ENCODE measurements around the gene DCDC1. TPM values are rescaled to one million over a fixed set of nuclear protein-coding genes. Genes with fewer than 3 reads are reported as not detected.

Gene DCDC1
- polyA plus RNA-seq, 3 donors = 0.03 TPM; not detected in 2

GRCh38 chr11:31355131-31355530 is 14.4 kb downstream of the DCDC1 start:
- Histone ChIP-seq H3K9ac (ENCODE audit: insufficient read depth, low read length, poor library complexity, severe bottlenecking) (no peak overlapping the region), H3K4me1 (ENCODE audit: control insufficient read depth in 1 of 2, insufficient read depth in 2 of 2, low read length in 2 of 2) (no peaks in the 10 kb centered on the region), H3K36me3 (replicated peaks in 1 of 2; ENCODE audit: control insufficient read depth in 1 of 2, insufficient read depth in 2 of 2, low read length in 2 of 2) (no peaks in the 10 kb centered on the region), H3K9me3 (replicated peaks in 1 of 2; ENCODE audit: control insufficient read depth in 1 of 2, insufficient read depth in 1 of 2, low read length in 2 of 2) (no peaks in the 10 kb centered on the region), H3K27ac (ENCODE audit: low read depth in 1 of 2, low read length in 2 of 2) (no peak overlapping the region), H3K27me3 (ENCODE audit: control insufficient read depth in 2 of 2, insufficient read depth in 2 of 2, low read length in 2 of 2) (peaks cover 0 to 3% of the 10 kb centered on the region in 2 donors), H3K79me2 (ENCODE audit: insufficient read depth, low read length) (no peaks in the 10 kb centered on the region), H2AFZ (ENCODE audit: insufficient read depth, low read depth, low read length, poor library complexity, severe bottlenecking) (no peak overlapping the region), H4K20me1 (ENCODE audit: insufficient read depth, low read length) (no peaks in the 10 kb centered on the region), H3K4me2 (replicated peaks; ENCODE audit: extremely low read depth, low read length, poor library complexity, severe bottlenecking) (no peak overlapping the region), H3K4me3 (replicated peaks in 1 of 3; ENCODE audit: low read depth in 2 of 3, low read length in 3 of 3) (no peak overlapping the region)
- Mint-ChIP-seq H3K4me3 (no peak overlapping the region), H3K36me3 (no peaks in the 10 kb centered on the region), H3K27ac (no peak overlapping the region), H3K9me3 (no peaks in the 10 kb centered on the region), H3K27me3 (ENCODE audit: low read depth in 3 of 3) (peaks cover 0 to 2% (median 1%) of the 10 kb centered on the region in 3 donors), H3K4me1 (peaks cover 3% of the 10 kb centered on the region)
- DNase-seq = no peak
- intact Hi-C loops (cut with micrococcal nuclease) = no loop called here
- TF ChIP-seq CTCF (IDR thresholded peaks at IDR 0.05) = no peak
- 50% methylated on average over 1 of the region's 2 CpGs for WGBS (ENCODE audit: insufficient coverage)

GRCh38 chr11:31351168-31351567 is 18.4 kb downstream of the DCDC1 start:
- Mint-ChIP-seq H3K27ac (no peak overlapping the region), H3K4me3 (no peak overlapping the region), H3K4me1 (peaks cover 3% of the 10 kb centered on the region), H3K9me3 (no peaks in the 10 kb centered on the region), H3K27me3 (ENCODE audit: low read depth in 3 of 3) (peaks cover 0 to 2% (median 2%) of the 10 kb centered on the region in 3 donors), H3K36me3 (no peaks in the 10 kb centered on the region)
- no peak overlapping the region for H3K4me2 ChIP-seq (replicated peaks; ENCODE audit: extremely low read depth, low read length, poor library complexity, severe bottlenecking)
- H3K27me3 ChIP-seq (ENCODE audit: control insufficient read depth in 2 of 2, insufficient read depth in 2 of 2, low read length in 2 of 2) = peaks cover 0 to 3% of the 10 kb centered on the region in 2 donors
- H2AFZ ChIP-seq (ENCODE audit: insufficient read depth, low read depth, low read length, poor library complexity, severe bottlenecking) = no peak overlapping the region
- H3K9me3 ChIP-seq (replicated peaks in 1 of 2; ENCODE audit: control insufficient read depth in 1 of 2, insufficient read depth in 1 of 2, low read length in 2 of 2) = no peaks in the 10 kb centered on the region
- no peak overlapping the region for H3K27ac ChIP-seq (ENCODE audit: low read depth in 1 of 2, low read length in 2 of 2)
- H3K9ac ChIP-seq (ENCODE audit: insufficient read depth, low read length, poor library complexity, severe bottlenecking) = no peak overlapping the region
- H3K79me2 ChIP-seq (ENCODE audit: insufficient read depth, low read length) = no peaks in the 10 kb centered on the region
- H3K36me3 ChIP-seq (replicated peaks in 1 of 2; ENCODE audit: control insufficient read depth in 1 of 2, insufficient read depth in 2 of 2, low read length in 2 of 2) = no peaks in the 10 kb centered on the region
- H3K4me1 ChIP-seq (ENCODE audit: control insufficient read depth in 1 of 2, insufficient read depth in 2 of 2, low read length in 2 of 2) = no peaks in the 10 kb centered on the region
- intact Hi-C loops (cut with micrococcal nuclease) = no loop called here
- H4K20me1 ChIP-seq (ENCODE audit: insufficient read depth, low read length) = no peaks in the 10 kb centered on the region
- no peak for DNase-seq
- no peak overlapping the region for H3K4me3 ChIP-seq (replicated peaks in 1 of 3; ENCODE audit: low read depth in 2 of 3, low read length in 3 of 3)
- no peak for TF ChIP-seq CTCF (IDR thresholded peaks at IDR 0.05)

Data from CD14-positive monocyte (primary cell).